ENCODE results near the gene FAM221A. TPM values are rescaled to one million over a fixed set of nuclear protein-coding genes. Genes with fewer than 3 reads are reported as not detected.
A peak's percentile ranks its signal among the peaks of the same experiment; 100 is the strongest.

Gene FAM221A
- total RNA-seq, 2 donors from 2014 or later: 14.3 to 29.7 TPM

DNA sequence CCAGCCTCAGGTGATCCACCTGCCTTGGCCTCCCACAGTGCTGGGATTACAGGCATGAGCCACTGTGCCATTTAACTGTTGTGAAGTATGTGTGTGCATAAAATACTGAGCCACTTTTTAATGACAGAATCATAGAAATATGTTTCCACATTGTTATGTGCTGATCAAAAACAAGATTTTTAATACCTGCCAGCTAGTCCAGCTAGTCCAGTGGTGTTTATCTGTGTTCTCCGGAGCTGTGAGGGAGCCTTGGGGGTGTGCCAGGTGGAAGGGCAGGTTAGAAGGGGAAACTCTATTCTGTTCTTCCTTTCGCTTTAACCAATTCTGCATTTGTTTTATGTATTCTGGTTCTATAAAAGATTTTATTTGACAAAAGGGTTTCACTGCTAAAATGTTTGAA, 7.0 kb downstream of the FAM221A start:
- no peak for TF ChIP-seq POLR2A (IDR thresholded peaks at IDR 0.05)
- TF ChIP-seq, protein P1, sequence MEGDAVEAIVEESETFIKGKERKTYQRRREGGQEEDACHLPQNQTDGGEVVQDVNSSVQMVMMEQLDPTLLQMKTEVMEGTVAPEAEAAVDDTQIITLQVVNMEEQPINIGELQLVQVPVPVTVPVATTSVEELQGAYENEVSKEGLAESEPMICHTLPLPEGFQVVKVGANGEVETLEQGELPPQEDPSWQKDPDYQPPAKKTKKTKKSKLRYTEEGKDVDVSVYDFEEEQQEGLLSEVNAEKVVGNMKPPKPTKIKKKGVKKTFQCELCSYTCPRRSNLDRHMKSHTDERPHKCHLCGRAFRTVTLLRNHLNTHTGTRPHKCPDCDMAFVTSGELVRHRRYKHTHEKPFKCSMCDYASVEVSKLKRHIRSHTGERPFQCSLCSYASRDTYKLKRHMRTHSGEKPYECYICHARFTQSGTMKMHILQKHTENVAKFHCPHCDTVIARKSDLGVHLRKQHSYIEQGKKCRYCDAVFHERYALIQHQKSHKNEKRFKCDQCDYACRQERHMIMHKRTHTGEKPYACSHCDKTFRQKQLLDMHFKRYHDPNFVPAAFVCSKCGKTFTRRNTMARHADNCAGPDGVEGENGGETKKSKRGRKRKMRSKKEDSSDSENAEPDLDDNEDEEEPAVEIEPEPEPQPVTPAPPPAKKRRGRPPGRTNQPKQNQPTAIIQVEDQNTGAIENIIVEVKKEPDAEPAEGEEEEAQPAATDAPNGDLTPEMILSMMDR (IDR thresholded peaks at IDR 0.05): no peak
- ATAC-seq (peak; percentile 83), DNase-seq (peak; percentile 76 to 88 (median 80))
- intact Hi-C loops (cut with DNase I): no loop called here
- Histone ChIP-seq H3K4me3 (no peak overlapping the region), H3K27me3 (no peaks in the 10 kb centered on the region), H3K9me3 (no peaks in the 10 kb centered on the region), H3K27ac (peak overlapping the region; percentile 62 to 87 (median 82)), H3K36me3 (replicated peaks in 1 of 2; ENCODE audit: insufficient read depth in 1 of 2, low read depth in 2 of 2) (peaks cover 0 to 1% of the 10 kb centered on the region in 2 donors), H3K4me1 (peaks cover 47% of the 10 kb centered on the region)
- 13 to 18% methylated on average over 2 of the region's 2 CpGs for WGBS, 2 donors

DNA sequence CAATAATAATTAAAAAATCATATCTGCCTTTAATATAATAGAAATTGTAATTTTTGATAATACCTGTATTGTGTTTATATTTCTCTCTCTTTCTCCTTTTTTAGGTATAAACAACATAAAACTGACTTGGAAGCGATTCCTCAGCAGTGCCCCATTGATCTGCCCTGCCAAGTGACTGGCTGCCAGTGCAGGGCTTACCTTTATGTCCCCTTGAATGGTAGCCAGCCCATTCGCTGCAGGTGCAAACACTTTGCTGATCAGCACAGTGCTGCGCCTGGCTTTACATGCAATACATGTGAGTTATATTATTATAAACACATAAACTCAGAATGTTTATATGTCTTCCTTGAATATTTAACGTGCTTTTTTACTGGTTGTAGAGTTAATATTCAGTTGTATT, 9.2 kb downstream of the FAM221A start:
- DNase-seq (peak in 1 of 4 donors; percentile 53), ATAC-seq (no peak)
- Histone ChIP-seq H3K27ac (no peak overlapping the region), H3K9me3 (no peaks in the 10 kb centered on the region), H3K4me1 (peaks cover 36% of the 10 kb centered on the region), H3K36me3 (replicated peaks in 1 of 2; ENCODE audit: insufficient read depth in 1 of 2, low read depth in 2 of 2) (peaks cover 0 to 8% of the 10 kb centered on the region in 2 donors), H3K4me3 (no peak overlapping the region), H3K27me3 (no peaks in the 10 kb centered on the region)
- 65 to 67% methylated on average over 4 of the region's 4 CpGs for WGBS, 2 donors
- intact Hi-C loops (cut with DNase I): no loop called here
- TF ChIP-seq, protein P1 (IDR thresholded peaks at IDR 0.05): no peak

DNA sequence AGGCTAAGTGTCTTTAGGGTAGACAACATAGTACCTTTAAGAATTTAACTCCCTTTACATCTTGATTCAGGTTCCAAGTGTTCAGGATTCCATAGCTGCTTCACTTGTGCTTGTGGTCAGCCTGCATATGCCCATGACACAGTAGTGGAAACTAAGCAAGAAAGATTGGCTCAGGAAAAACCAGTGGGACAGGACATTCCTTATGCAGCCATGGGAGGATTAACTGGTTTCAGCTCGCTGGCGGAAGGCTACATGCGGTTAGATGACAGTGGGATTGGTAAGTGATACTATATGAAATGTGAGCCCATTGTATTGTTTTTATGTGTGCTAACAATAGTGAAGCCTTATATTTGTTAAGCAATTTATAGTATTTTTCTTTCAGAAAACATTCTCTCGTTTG, 11.3 kb downstream of the FAM221A start:
- no peak for DNase-seq
- no peak for TF ChIP-seq POLR2A (IDR thresholded peaks at IDR 0.05)
- TF ChIP-seq, protein P1 (IDR thresholded peaks at IDR 0.05): no peak
- 79 to 82% methylated on average over 4 of the region's 4 CpGs for WGBS, 2 donors
- ATAC-seq: no peak
- Histone ChIP-seq H3K9me3 (no peaks in the 10 kb centered on the region), H3K4me3 (no peak overlapping the region), H3K4me1 (peaks cover 16% of the 10 kb centered on the region), H3K27me3 (no peaks in the 10 kb centered on the region), H3K36me3 (replicated peaks in 1 of 2; ENCODE audit: insufficient read depth in 1 of 2, low read depth in 2 of 2) (peaks cover 0 to 15% of the 10 kb centered on the region in 2 donors), H3K27ac (no peak overlapping the region)
- intact Hi-C loops (cut with DNase I): no loop called here

DNA sequence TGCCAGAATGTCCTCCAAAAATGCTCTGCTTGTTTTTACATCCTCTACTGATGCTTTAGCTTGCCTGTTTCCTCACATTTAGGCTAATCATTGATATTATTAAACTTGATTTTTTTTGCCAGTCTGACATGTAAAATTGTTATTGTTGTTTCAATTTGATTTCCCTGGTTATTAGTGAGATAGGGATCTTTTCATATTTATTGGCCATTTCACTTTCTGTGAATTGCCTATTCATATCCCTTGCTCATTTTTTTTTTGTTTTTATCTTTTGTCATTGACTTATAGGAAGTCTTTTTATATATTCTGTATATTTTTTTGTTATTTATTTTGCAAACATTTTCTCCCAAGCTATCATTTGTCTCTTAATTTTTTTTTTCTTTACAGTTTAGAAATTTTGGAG, 13.2 kb downstream of the FAM221A start:
- H3K9me3 ChIP-seq: no peaks in the 10 kb centered on the region
- H3K36me3 ChIP-seq (replicated peaks in 1 of 2; ENCODE audit: insufficient read depth in 1 of 2, low read depth in 2 of 2): peaks cover 0 to 15% of the 10 kb centered on the region in 2 donors
- no peaks in the 10 kb centered on the region for H3K27me3 ChIP-seq
- DNase-seq (no peak), ATAC-seq (no peak)
- peaks cover 15% of the 10 kb centered on the region for H3K4me1 ChIP-seq
- TF ChIP-seq, protein P1 (IDR thresholded peaks at IDR 0.05): no peak
- TF ChIP-seq POLR2A (IDR thresholded peaks at IDR 0.05): no peak
- no peak overlapping the region for H3K4me3 ChIP-seq
- intact Hi-C loops (cut with DNase I): no loop called here
- H3K27ac ChIP-seq: no peak overlapping the region

DNA sequence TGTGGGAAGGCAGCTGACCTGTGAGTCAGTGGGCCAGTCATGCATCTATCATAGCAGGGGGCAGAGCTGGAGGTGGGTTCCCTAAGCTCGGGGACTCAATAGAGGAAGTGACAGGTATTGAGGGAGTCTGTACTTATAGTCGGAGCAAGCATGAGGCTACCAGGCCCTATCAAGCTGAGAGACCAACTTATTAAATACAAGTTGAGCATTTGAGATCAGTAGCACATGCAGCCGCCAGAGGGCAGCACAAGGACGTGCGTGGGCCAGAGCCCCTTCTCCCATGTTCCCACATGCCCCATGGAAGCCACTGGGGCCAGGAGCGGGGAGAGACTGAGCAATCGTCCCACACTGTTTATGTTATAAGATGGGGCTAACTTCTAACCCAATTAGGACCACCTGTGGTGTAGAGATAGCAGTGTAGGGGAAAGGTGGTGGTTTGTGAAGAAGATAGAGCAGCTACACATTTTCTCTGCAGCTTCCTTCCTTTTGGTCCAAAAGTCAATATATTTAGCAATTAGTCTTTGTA, 17.0 kb downstream of the FAM221A start:
- peaks cover 0 to 13% of the 10 kb centered on the region in 2 donors for H3K36me3 ChIP-seq (replicated peaks in 1 of 2; ENCODE audit: insufficient read depth in 1 of 2, low read depth in 2 of 2)
- no peaks in the 10 kb centered on the region for H3K27me3 ChIP-seq
- WGBS, 2 donors: 34 to 61% methylated on average over 5 to 7 of the region's 7 CpGs
- DNase-seq: peak; percentile 54 to 69 (median 59)
- intact Hi-C loops (cut with DNase I): no loop called here
- H3K9me3 ChIP-seq: no peaks in the 10 kb centered on the region
- peak; percentile 64 for ATAC-seq
- no peak overlapping the region for H3K4me3 ChIP-seq
- H3K4me1 ChIP-seq: peaks cover 37% of the 10 kb centered on the region
- H3K27ac ChIP-seq: peak overlapping the region in 2 of 4 donors; percentile 50 to 81
- no peak for TF ChIP-seq POLR2A (IDR thresholded peaks at IDR 0.05)
- TF ChIP-seq, protein P1 (IDR thresholded peaks at IDR 0.05): peak in 6 of 7 experiments; percentile 32 to 51 (median 41)

Data from body of pancreas (tissue), 4 donors.